HG02840 (cell line): ENCODE results near the gene TIMM22.

Source experiments
- ATAC-seq: cut with Tn5 transposase; IDR thresholded peaks from one replicate; pipeline ENCODE4 v1.9.1; 2021; ENCODE audit warnings: mild to moderate bottlenecking, moderate library complexity, moderate number of reproducible peaks; ENCODE audit not compliant: unreplicated experiment, low FRiP score

TIMM22 gene

DNA sequence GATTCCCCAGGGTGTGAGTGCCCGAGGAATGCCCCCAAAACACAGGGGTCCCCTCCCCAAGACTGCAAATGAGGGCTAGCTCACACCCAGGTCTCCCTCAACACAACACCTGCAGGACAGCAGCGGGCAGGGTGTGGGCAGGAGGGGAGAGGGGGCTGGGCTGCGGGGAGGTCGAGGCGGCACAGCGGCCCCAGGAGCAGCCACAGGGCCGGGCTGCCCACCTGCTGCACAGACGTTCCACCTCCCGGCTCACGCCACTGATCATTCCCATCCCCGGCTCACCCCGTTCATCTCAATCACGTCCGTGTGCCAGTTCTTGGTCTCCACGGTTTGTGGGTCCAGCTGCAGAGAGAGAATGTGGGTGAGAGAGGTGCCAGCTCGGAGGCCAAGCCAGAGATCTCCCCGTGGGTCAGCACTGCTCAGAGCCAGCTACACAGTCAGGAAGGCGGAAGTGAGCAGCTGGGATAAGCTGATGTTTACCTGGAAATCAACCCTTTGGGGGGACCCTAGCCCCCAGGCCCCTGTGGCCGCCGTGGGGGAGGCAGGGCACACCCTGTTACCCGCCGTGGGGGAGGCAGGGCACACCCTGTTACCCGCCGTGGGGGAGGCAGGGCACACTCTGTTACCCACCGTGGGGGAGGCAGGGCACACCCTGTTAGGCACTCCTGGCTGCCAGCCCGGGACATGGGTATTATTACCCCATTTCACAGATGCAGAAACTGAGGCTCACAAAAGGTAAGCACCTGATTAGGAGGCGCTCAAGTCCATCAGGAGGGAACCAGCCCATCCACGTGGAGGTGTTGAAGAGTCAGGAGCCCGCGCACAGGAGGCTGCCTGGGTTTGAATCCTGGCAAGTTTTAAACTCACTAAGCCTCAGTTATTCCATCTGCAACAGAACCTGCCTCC, 16.1 kb downstream of the TIMM22 start:
- no peak for ATAC-seq

DNA sequence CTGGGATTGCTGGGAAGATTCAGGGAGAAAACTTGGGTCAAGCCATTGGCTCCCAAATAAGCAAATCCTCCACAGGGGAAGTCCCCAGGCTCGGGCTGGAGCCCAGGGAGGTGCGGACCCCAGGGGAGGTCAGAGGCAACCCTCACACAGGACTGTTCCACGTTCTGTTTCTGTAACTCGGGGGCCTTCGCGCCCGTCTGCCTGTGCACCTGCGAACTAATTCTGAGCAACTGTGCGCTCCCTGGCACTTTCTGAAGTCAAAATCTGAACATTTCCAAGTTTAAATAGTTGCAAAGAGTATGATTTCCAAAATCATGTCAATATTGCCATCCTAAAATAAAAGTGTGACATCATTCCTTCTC, 16.8 kb downstream of the TIMM22 start:
- ATAC-seq = no peak

DNA sequence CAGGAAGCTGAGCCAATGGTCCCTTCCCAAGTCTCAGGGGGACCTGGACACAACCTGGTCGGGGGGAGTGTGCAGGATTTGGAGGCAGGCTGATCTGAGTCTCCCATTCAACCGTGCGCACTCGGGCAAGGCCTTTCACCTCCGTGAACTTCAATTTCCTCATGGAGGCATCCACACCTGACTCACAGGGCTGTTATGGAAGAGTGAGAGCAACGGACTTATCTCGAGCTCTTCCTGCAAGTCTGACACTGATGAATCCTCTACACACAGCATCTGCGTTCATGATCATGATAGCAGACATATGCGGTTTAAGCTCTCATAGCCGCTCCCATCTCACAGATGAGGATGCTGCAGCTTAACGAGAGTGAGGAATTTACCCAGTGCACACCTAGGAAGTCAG, 21.6 kb downstream of the TIMM22 start:
- no peak for ATAC-seq

DNA sequence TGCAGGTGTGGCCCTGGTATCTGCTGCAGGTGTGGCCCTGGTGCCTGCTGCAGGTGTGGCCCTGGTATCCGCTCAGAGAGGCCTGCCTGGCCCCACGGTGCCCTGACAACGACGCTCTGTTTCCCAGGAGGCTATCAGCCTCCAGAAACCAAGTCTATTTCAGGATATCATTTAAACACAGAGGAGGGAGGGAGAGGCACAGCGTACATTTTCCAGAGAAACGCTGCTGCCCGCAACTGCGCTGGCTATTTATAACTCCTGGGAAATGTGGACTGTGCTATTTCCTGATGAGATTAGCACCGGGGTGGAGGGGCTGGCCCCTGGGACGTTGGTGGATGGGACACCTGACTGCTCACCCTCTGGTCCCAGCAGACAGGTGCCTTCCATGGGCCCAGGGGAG, 22.5 kb downstream of the TIMM22 start:
- no peak for ATAC-seq

DNA sequence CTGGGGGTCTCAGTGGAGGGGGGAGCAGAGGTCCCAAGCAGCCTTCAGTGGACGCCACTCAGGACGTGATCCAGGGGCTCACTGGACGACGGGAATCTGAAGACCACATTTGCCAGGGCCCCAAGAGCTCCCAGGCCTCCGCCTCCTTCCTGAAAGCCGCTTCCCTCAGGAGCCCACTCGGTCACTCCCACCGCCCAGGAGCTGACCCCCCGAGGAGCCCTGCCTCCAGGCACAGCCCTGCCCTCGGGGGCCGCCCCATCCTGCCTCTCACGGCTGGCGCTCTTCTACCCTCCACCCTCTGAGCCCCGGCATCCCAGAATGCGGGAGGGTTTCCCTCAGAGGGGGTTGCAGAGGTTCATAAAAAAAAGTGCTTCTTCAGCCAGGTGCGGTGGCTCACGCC, 24.2 kb downstream of the TIMM22 start:
- no peak for ATAC-seq

DNA sequence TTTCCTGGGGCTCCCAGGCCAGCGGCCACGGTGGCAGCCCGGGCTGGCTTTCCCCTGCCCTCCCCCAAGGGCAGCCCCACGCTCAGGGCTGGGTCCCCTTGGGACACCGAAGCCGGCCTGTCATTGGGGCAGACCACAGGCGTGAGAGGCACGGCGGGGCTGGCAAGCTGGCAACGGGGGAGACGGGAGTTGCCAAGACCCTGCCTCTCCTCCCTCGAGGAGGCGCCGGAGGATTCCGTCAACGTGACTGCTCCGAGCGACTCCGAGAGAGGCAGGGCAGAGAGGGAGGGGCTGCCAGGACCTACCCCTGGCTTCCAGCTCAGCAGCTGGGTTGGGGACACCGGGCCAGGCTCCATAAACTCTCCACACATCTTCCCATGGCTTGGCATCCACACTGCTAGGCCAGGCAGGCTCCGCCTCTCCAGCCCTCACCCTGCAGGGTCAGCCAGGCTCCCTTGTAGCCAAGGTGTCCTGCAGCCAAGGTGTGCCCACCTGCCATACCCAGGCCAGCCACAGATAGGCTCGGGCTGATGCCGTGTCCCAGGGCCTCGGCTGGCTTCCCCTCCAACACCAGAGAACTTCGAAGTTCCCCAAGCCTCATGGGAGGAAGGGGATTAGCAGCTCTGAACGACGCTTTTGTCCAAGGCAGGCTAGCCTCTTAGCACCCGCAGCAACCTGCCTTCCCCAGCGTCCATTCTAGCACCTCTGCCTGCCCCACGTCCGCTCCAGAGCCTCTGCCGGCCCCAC, 25.5 kb downstream of the TIMM22 start:
- ATAC-seq = no peak

DNA sequence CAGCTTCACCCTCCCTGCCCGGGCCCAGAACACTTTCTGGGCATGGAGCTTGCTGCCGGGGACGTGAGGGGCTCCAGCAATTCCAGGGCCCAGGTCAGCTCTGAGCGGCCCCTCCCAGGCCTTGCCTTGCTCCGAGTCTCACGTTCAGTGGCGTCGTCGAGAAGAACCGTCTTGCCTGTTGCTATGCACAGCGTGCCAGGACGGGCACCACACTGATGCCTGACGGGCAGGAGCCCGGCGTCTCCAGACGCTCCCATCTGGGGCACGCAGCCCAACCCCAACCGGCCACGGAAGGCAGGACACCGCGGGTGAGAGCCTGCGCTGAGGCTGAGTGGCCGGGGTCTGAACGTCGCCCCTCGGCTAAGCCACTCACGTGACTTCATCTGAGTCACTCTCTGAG, 27.1 kb downstream of the TIMM22 start:
- ATAC-seq = no peak

DNA sequence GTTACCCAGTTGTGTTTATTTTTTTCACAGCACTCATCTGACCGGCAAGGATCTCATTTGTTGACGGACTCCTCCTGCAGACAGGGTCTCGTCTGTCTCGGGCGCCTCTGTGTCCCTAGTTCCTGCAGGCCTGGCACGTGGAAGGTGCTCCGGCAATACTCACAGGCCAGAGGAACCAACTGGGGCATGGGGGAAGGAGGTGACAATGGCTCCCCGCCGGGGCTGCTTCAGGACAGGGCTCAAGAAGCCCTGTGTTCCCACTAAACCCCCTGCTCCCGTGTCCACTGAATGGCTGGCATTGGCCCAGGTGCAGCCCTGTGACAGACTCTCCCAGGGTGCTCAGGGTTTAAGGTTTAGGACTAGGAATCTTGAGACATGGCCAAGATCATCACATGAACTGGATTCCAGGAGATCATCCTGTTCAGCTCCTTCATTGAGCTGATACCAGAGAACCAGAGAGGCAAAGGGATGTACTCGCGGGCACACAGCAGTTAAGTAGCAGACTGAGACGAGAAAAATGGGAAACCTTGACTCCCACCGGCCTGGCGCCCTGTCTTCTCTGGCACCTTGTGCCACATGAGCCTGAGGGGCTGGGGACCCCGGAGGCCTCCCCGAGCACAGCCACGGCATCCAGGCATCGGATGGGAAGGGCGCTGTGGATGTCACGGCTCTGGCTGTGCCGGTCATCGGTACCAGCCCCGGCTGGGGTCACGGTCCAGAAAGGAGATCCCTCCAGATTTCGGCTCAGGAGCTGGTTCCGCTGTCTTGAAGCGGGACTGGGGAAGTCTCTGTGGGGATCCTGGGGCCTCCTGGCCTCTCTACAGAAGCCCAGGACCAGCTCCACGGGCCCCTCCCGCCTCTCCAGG, 29.0 kb downstream of the TIMM22 start:
- no peak for ATAC-seq

DNA sequence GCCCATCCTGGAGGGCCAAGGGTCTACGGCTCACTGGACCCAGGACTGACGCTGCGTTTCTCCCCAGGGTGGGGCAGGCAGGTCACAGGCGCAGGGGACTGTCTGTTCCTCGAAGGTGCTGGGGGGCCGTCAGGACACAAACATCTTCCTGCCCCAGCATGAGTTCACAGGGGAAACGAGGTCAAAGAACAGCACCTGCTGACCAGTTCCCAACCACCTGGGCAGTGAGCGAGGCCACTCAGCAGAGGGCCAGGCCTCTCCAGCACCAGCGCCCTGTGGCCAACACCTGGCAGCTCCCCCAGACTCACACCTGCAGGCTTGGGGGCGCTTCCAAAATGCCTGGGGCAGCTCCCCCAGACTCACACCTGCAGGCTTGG, 29.7 kb downstream of the TIMM22 start:
- no peak for ATAC-seq

DNA sequence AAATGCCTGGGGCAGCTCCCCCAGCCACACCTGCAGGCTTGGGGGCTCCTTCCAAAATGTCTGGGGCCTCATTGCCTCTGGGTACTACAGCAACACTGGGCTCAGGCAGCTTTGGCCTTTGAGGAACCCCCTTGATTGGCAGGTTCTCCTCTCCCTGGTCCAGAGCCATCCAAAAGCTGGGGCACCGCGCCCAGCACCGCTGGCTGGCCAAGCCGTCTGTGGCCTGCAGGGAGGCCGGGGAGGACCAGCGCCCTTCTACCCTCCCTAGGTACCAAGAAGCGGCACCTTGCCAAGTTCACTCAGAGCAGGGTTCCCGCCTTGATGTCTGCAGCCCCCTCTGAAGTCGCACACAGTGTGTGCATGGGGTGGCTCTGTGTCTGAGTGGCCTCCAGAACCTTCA, 30.1 kb downstream of the TIMM22 start:
- no peak for ATAC-seq

DNA sequence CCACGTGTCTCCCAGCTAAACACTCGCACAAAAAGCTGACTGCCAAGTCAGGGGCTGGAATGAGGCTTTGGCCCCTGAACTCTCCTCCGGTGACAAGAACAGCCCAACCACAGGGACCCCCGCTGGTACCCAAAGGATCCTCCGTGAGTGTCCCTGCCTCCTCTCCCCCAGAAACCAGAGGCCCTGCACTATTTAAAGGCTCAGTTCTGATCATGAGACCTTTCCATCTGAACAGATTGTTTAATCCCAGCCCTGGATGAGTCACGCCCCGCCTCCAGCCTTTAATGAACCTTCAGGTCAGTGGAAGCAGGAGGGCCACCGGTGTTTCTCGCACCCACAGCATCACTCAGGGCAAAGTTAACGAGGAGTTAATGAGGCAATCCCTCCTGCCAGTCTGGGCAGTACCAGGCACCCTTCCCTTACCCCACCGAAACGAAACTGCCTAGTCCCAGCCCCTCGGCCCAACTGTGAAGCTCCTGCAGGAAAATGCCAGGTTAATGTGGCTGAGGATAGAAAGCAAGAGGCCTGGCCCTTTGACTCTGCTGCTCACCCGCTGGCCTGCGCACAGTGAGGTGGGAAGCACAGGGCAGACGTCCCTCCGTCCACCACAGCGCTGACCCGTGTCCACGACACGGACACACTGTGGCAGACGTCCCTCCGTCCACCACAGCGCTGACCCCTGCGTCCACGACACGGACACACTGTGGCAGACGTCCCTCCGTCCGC, 32.4 kb downstream of the TIMM22 start:
- ATAC-seq = no peak

DNA sequence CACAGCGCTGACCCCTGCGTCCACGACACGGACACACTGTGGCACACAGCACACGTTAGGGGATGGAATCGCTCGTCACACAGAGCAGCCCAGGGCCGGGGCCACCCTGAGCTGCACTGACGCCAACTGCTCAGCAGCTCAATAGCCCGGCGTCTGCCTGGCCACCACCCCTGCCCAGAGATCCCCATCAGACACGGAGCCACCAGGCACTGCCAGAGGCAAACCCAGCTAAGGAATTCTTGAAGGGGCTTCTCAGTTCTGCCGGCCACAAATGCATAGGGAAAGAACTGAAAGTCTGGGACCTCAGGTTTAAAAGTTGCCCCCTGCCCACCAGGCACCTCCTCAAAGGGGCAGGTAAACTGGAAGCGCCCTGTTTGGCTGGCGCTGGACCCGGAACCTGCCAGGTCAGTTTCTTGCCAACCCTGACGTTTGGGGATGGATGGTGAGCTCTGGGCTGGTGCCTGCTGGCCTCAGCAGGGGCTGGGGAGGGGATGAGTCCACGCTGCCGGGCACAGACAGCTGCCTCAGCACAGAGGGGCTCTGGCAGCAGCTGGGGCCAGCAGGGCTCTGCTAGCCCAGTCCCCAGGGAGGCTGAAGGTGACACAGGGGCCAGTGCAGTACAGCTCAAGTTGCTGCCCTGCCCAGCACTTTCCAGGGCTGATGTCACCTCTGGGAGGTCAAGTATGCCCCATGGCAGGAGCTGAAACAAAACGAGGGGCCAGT, 33.2 kb downstream of the TIMM22 start:
- no peak for ATAC-seq

DNA sequence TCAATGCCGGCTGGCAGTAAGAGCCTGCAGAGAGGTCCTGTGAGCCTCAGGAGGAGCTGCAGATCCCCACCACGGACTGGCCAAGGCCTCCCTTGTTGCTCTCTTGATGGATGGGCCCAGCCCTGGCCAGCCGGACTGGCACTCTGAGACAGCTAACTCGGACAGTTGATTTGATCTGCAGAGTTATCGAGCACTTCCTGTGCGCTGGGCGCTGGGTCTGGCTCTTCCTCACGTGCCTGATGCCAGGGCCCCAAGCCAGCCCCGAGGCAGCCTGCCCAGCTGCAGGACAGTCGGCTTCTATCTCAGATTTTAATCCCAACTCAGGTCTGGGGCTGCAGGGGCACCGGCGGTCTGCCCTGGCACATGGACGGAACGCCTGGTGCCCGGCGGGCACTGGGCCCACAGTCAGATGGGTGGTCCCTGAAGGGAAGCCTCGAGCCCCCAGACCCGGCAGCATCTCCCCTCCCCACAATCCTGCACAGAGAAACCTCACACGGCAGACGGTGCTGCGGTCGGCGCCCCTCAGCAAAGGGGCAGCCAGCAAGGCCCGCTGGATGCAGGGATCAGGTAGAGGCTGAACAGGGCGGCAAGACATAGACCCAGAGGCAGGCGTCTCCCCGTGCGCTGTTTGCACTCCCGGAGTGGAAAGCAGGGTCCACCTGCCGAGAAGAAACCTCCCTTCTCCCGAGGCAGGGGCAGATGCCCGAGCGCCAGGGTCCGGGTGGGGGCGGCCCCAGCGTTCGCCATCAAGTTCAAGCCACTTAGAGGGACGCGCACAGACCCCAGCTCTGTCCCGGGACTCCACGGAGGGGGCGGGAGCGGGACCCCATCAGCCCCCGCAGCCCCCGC, 34.0 kb downstream of the TIMM22 start:
- no peak for ATAC-seq

DNA sequence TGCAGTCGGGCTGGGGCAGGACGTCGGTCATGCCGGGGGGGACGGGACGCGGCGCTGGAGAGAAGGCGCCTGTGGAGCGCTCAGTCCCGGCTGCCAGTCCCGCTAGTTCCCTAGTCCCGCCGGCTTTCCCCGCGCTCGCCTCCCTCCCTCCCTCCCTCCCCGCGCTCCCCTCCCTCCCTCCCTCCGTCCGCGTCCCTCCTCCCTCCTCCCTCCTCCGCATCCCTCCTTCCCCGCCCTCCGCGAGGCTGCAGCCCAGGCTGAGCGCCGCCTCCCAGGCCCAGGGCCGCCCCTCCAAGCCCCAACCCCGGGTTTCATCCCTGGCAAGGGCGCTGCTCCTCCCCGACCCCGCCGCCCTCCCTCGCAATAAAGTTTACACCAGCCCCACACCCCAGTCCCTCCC, 34.8 kb downstream of the TIMM22 start:
- no peak for ATAC-seq

DNA sequence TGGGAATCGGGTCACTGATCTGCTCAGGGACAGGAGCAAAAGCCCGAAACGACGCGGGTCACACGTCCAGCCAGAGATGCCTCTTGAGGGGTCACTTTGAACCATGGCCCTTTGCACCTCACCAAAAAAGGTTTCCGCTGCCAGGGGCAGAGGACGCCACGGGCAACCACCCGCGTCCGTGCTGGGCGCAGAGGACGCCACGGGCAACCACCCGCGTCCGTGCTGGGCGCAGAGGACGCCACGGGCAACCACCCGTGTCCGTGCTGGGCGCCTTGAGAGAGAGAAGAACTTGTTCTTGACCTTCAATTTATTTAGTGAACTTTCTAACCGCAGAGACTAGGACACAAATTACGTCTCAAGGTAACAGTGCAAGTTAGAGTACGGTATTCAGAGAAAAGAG, 35.5 kb downstream of the TIMM22 start:
- no peak for ATAC-seq

DNA sequence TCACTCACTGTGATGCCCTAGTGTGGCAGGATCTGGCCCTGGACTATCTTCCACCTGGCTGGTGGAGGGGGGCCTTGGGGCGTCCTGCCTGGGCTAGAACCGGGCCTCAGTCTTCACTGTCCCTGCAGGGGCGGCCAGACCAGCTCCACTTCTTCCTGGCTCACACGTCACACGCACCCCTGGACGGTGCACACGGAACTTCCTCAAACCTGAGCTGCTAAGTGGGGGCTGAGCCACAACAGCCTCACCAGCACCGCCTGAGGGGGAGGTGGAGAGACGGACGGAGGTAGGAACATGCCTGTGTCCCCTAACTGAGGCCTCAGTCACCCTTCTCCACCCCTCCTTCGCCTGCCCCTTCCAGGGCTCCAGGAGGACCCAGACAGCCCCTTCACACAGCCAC, 36.6 kb downstream of the TIMM22 start:
- no peak for ATAC-seq

DNA sequence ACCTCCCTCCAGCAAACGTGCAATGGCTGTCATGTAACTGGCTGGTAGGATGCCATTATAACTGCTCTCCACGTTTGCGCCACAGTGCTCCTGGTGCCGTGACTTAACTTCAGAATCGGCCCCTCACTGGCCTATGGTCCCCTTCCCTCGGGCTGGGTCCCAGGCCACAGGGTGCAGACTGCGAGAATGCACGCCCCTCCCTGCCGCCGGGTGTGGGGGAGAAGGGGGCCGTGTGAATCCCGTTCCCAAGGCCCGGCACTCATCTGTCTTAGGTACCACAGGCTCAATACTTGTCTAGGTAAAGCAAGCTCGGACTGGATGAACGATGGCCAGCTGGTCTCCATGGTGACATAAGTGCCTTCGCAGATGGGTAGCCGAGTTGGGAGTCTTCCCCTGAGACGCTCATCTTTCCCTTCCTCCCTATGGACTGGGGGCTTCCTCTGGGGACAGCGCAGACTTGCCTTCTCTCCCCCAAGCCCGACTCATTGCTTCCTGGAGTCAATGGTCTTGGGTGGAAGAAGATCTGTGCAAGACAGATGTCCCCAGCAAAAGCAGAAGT, 37.8 kb downstream of the TIMM22 start:
- no peak for ATAC-seq

DNA sequence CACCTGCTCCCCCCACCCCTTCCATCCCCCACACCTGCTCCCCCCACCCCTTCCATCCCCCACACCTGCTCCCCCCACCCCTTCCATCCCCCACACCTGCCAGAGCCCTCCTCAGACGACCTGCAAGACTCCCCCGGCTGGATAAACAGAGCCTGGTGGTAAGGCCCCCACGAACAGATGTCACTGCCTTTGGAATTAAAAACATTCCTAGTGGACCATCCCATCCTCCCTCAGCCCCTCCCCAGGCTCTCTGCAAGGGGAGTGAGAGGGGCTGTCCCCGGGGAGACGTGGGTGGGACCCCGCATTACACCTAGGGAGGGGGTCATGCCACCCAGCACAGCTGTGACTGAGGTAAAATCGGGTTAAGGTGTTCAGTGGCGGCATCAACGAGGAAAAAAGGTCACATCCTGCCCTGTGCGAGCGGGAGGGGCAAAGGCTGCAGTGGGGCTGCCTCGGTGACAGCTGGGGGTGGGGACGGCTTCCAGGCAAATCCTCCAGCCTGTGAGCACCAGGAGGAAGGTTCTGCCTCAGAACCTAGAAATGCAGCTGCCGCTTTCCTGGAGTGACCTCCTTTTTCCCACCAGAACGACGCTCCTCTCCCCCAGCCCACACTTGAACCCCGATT, 38.7 kb downstream of the TIMM22 start:
- no peak for ATAC-seq
